Neutrophil (primary cell): ENCODE data around the gene RGPD4.

Experiments used
- H3K27ac ChIP-seq: fragments of 200-600 bp; sonication (generic); 2 replicates; pipeline ENCODE4 v1.5.1; 2016; ENCODE audit warnings: mild to moderate bottlenecking, moderate library complexity
- H3K27me3 ChIP-seq: fragments of 200-600 bp; sonication (generic); 2 replicates; pipeline ENCODE4 v1.6.0; 2016; ENCODE audit warnings: mild to moderate bottlenecking
- H3K36me3 ChIP-seq: fragments of 200-600 bp; sonication (generic); 2 replicates; pipeline ENCODE4 v1.5.1; 2017
- H3K4me1 ChIP-seq, 2 experiments: fragments of 200-600 bp in 1 of 2; sonication (generic) in 1 of 2; 1 replicate in 1 of 2; 2 replicates in 1 of 2; pipeline versions ENCODE4 v1.5.1 to v1.6.1; 2013 to 2016; ENCODE audit warnings: low read depth in 1 of 2, low read length in 1 of 2, mild to moderate bottlenecking in 1 of 2, moderate library complexity in 1 of 2; ENCODE audit not compliant: control insufficient read depth in 1 of 2, insufficient read depth in 1 of 2
- H3K4me3 ChIP-seq, 2 experiments: fragments of 200-600 bp in 1 of 2; sonication (generic) in 1 of 2; 1 replicate in 1 of 2; 2 replicates in 1 of 2; pipeline ENCODE4 v1.5.1; 2013 to 2016; ENCODE audit warnings: low read depth in 1 of 2, low read length in 1 of 2, mild to moderate bottlenecking in 1 of 2, moderate library complexity in 1 of 2
- H3K9me3 ChIP-seq: fragments of 200-600 bp; sonication (generic); 2 replicates; pipeline ENCODE4 v1.5.1; 2016
- CTCF ChIP-seq: fragments of 200-600 bp; sonication (generic); IDR thresholded peaks from 2 replicates; pipeline ENCODE4 v1.5.1; 2016; ENCODE audit warnings: antibody characterized with exemption

Gene RGPD4

GRCh38 chr2:107806901-107807300 is 19.8 kb upstream of the RGPD4 start:
- H3K27ac ChIP-seq, result no peak overlapping the region
- no peak overlapping the region for H3K4me3 ChIP-seq
- no peaks in the 10 kb centered on the region for H3K27me3 ChIP-seq
- no peaks in the 10 kb centered on the region for H3K36me3 ChIP-seq
- no peaks in the 10 kb centered on the region for H3K9me3 ChIP-seq
- no peak for TF ChIP-seq CTCF
- peaks cover 0 to 11% of the 10 kb centered on the region in 2 experiments for H3K4me1 ChIP-seq

- no peak for TF ChIP-seq CTCF
Measured at GRCh38 chr2:107807988-107808387, 18.7 kb upstream of the RGPD4 start.

GRCh38 chr2:107808959-107809358 is 17.7 kb upstream of the RGPD4 start:
- TF ChIP-seq CTCF, result no peak
- Histone ChIP-seq H3K27ac (no peak overlapping the region), H3K4me3 (no peak overlapping the region), H3K9me3 (no peaks in the 10 kb centered on the region), H3K4me1 (peaks cover 0 to 11% of the 10 kb centered on the region in 2 experiments), H3K27me3 (no peaks in the 10 kb centered on the region), H3K36me3 (no peaks in the 10 kb centered on the region)

More at GRCh38 chr2:107807988-107808387, 18.7 kb upstream of the RGPD4 start:
- no peak overlapping the region for H3K27ac ChIP-seq
- no peaks in the 10 kb centered on the region for H3K36me3 ChIP-seq
- no peaks in the 10 kb centered on the region for H3K27me3 ChIP-seq
- no peak overlapping the region for H3K4me3 ChIP-seq
- peaks cover 0 to 11% of the 10 kb centered on the region in 2 experiments for H3K4me1 ChIP-seq
- H3K9me3 ChIP-seq, result no peaks in the 10 kb centered on the region

- Histone ChIP-seq H3K36me3 (no peaks in the 10 kb centered on the region), H3K4me3 (no peak overlapping the region), H3K9me3 (no peaks in the 10 kb centered on the region), H3K27me3 (no peaks in the 10 kb centered on the region), H3K27ac (no peak overlapping the region), H3K4me1 (peaks cover 0 to 11% of the 10 kb centered on the region in 2 experiments)
- TF ChIP-seq CTCF, result no peak
Measured at GRCh38 chr2:107809835-107810234, 16.9 kb upstream of the RGPD4 start.

GRCh38 chr2:107810734-107811133 is 16.0 kb upstream of the RGPD4 start:
- Histone ChIP-seq H3K4me3 (no peak overlapping the region), H3K9me3 (no peaks in the 10 kb centered on the region), H3K27me3 (no peaks in the 10 kb centered on the region), H3K36me3 (no peaks in the 10 kb centered on the region), H3K27ac (no peak overlapping the region), H3K4me1 (peaks cover 0 to 11% of the 10 kb centered on the region in 2 experiments)
- no peak for TF ChIP-seq CTCF

GRCh38 chr2:107811411-107811810 is 15.3 kb upstream of the RGPD4 start:
- Histone ChIP-seq H3K36me3 (no peaks in the 10 kb centered on the region), H3K27me3 (no peaks in the 10 kb centered on the region), H3K9me3 (no peaks in the 10 kb centered on the region), H3K4me3 (no peak overlapping the region), H3K4me1 (peaks cover 0 to 11% of the 10 kb centered on the region in 2 experiments), H3K27ac (no peak overlapping the region)
- TF ChIP-seq CTCF, result no peak
